ENCODE data around the gene UTP14C.
"Not testable (repeated sequence)": the region's sequence is repeated elsewhere in the genome, so short reads cannot be mapped to it uniquely, and the experiment has no call there.

UTP14C gene

GRCh38 chr13:52003541-52003940, 20.9 kb upstream of the UTP14C start:
- DNase-seq, result peak in 1 of 14 donors; percentile 53

GRCh38 chr13:52004511-52005170, 19.9 kb upstream of the UTP14C start:
- DNase-seq, result no peak

GRCh38 chr13:52005841-52006522, 18.5 kb upstream of the UTP14C start:
- DNase-seq, result no peak

GRCh38 chr13:52006523-52007245, 17.8 kb upstream of the UTP14C start:
- DNase-seq, result no peak

GRCh38 chr13:52009946-52010345, 14.5 kb upstream of the UTP14C start:
- no peak for DNase-seq

- peak in 3 of 14 donors; percentile 34 to 56 (median 43) for DNase-seq
Observed at GRCh38 chr13:52010890-52011631, 13.4 kb upstream of the UTP14C start, which contains the start of gene ATP7B. Gene ATP7B, minus strand, starts transcription at chr13:52011450. Its CDS starts 113 bp downstream, at chr13:52011337.

- peak; percentile 64 to 99 (median 95) for DNase-seq
Observed at GRCh38 chr13:52011632-52012511, 12.6 kb upstream of the UTP14C start, which contains the start of gene ALG11. Gene ALG11, plus strand, starts transcription at chr13:52012398. Its CDS starts 21 bp downstream, at chr13:52012419.

GRCh38 chr13:52012512-52012836, 12.0 kb upstream of the UTP14C start:
- no peak for DNase-seq

- DNase-seq, result no peak
Observed at GRCh38 chr13:52016296-52016695, 8.2 kb upstream of the UTP14C start.

GRCh38 chr13:52020191-52020590, 4.3 kb upstream of the UTP14C start:
- DNase-seq, result no peak

GRCh38 chr13:52022356-52022755, 2.1 kb upstream of the UTP14C start:
- DNase-seq, result no peak

- DNase-seq, result no peak
Observed at GRCh38 chr13:52025475-52026245, 1.2 kb downstream of the UTP14C start.

GRCh38 chr13:52026246-52026626, 1.7 kb downstream of the UTP14C start:
- no peak for DNase-seq

GRCh38 chr13:52027832-52028231, 3.3 kb downstream of the UTP14C start:
- no peak for DNase-seq

GRCh38 chr13:52029569-52029968, 5.1 kb downstream of the UTP14C start:
- DNase-seq, result no peak

GRCh38 chr13:52030401-52030800, 5.9 kb downstream of the UTP14C start:
- DNase-seq, result not testable (repeated sequence)

GRCh38 chr13:52033039-52033438, 8.5 kb downstream of the UTP14C start:
- DNase-seq, result no peak

GRCh38 chr13:52034616-52035226, 10.2 kb downstream of the UTP14C start:
- no peak for DNase-seq

- DNase-seq, result no peak
Observed at GRCh38 chr13:52036037-52036436, 11.5 kb downstream of the UTP14C start.

GRCh38 chr13:52043675-52044074, 19.2 kb downstream of the UTP14C start:
- no peak for DNase-seq

Data from C1 segment of cervical spinal cord (tissue), 14 donors.